A204.1 (cell line): ENCODE data around the gene GABRR3.

ENCODE experiments used
- FAIRE-seq: peaks from 2 replicates; lab custom pipeline; 2012; peaks lifted over from hg19 to GRCh38; lab: Jason Lieb, UNC

The GABRR3 gene

DNA sequence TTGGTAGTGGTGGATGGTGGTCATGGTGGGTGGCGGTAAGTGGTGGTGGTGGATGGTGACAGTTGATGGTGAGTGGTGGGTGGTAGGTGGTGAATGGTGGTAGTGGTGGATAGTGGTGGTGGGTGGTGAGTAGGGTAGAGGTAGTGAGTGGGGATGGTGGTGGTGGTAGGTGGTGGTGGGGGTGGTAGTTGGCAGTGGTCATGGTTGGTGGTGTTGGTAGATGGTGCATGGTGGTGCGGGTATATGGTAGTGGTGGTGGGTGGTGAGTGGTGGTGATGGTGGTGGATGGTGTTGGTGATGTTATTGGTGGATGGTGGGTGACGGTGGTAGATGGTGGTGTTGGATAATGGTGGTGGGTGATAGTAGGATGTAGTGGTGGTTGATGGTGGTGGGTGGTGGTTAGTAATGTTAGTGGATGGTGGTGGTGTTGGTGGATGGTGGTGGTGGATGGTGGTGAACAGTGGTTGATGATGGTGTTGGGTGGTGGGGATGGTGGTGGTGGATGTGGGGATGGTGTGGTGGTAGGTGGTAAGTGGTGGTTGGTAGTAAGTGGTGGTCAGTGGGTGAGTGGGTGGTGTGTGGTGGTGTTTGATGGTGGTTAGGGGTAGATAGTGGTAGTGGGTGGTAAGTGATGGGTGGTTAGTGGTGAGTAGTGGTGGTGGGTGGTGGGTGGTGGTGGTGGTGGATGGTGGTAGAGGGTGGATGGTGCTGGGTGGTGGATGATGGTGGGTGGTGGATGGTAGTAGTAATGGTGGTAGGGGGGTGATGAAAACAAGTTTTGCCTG lies 46.1 kb downstream of the GABRR3 start:
- FAIRE-seq = no peak

DNA sequence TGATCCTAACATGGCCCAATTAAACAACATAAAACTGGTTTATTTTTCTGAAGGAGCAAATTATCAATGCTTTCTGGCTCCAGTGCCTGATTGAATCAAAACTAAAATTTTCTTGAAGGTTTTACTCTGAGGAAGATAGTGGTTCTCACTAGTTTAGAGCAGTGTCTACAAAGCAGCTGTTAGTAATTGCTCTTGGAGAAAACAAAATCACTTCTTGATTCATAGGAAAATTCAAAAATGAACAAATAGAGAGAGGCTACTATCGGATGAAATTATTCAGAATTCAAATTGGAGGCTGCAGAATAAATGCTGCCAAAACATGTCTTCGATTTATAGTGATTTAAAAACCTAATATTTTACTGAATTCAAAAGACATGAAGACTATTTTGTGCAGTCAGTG lies 47.8 kb downstream of the GABRR3 start:
- no peak for FAIRE-seq

- no peak for FAIRE-seq
These were observed 51.1 kb downstream of the GABRR3 start for GRCh38 chr3:97983933-97984491.

- no peak for FAIRE-seq
These were observed 53.2 kb downstream of the GABRR3 start for GRCh38 chr3:97981886-97982285.

DNA sequence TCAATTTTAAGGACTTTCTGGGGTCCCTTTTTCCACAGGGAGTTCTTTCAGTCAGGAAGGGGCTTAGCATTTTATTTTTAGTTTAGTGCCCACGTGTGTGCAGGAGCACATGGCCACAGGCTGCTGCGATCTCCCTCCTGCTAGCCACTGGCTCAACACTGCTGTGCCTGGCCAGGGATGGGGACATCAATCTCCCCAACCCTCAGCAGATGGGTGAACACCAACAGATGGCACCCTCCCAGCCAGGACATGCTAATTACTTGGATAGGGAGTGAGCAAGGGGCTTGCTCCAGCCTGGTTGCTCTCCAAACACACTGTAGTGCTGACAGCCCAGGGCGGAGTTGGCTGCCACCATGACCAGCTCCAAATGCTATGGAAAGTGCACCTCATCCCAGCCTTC lies 55.5 kb downstream of the GABRR3 start:
- no peak for FAIRE-seq

DNA sequence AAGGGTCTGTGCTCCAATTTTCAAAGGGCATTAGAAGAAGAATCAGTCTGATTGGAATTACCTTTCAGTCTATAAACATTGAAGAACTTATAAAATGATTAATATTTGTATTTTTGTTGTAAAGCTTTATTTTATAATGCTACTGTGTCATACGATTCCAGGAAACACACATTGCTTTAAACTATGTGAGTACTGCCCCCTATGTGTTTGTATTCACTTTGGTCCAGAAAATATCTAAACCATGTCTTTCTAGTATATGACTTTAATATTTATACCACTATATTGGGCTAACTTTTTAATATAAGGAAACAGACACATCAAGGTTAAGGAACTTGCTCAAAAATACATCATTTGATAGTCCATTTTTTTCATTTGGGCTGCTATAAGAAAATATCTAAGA lies 59.6 kb downstream of the GABRR3 start:
- no peak for FAIRE-seq

GRCh38 chr3:97974996-97975395 lies 60.1 kb downstream of the GABRR3 start:
- no peak for FAIRE-seq

GRCh38 chr3:97972976-97973375 lies 62.1 kb downstream of the GABRR3 start:
- FAIRE-seq = no peak

DNA sequence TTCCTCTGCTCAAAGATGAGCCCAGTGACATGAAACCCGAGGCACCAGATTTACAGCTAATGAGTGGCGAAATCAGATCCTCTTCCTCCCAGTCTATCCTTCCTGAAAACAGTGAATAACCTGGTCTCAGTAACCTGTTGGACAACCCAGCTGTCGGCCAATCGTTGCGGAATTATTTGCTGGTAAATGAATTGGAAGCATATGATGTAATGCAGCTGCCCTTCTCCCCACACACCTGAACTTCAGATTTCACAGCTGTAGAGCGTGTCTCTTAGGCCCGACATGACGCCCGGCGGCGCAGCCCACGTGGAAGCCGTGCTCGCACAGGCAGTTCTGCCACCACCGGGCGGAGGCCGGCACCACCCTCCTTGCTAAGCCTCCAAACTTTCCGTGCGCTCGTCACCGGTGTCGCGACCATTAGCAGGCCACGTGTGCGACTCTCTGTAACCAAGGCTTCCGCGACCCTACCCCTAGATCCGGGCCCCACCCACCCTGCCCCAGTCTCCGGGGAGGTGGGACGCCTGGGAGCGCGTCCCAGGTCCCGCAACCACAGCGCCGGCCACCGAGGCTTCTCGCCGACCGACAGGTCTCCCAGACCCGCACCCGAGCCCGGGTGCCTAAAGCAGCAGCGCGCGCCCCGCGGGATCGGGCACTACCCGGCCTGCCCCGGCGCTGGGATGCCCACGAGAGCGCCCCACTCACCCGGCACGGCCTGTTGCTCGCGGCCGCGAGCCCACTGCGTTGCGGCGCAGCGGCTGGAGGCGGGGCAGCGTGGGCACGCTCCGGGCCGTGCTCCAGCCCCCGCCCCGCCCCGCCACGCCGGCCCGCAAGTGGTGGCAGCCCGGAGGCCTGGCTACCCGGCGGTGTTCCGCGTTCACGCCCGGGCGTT lies 63.2 kb downstream of the GABRR3 start, which contains the start of gene RIOX2:
TSS of gene RIOX2 (minus strand) at position 753 of the 889 bp plus-strand sequence. CDS start 4,838 bp downstream, outside the sequence.
- no peak for FAIRE-seq

- FAIRE-seq = no peak
These were observed 64.0 kb downstream of the GABRR3 start for GRCh38 chr3:97970956-97971620.

GRCh38 chr3:97970156-97970555 lies 65.0 kb downstream of the GABRR3 start:
- no peak for FAIRE-seq

DNA sequence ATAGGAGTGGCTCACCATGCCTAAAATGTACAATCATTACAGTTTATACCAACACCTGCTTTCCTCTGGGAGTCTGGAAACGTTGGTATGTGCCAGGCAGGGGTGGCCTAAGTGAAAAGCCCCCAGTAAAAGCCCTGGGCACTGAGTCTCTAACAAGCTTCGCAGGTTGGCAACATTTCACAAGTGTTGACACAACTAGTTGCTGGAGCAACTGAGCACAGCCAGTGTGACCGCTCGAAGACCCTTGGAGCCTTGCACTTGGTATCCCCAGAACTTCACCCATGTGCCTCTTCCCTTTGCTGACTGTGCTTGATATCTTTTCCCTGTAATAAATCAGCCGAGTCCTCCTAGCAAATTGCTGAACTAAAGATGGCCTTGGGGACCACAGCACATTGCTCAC lies 65.6 kb downstream of the GABRR3 start:
- FAIRE-seq = no peak

DNA sequence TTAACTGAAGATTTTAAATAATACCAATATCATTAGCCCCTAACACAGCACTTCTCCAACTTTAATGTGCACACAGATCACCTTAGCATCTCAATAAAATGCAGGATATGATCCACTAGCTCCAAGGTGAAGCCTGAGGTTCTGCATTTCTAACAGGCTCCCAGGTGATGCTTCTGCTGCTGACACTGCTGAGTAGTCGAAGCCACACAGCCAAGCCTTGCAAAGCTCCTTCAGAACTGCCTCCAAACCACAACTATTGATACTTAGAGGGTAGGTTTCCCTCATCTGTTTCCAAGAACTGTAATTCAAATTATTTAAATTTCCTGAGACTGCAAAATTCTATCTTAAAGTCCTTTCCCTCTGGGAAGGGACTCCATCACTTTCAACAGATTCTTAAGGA lies 66.7 kb downstream of the GABRR3 start:
- FAIRE-seq = no peak

DNA sequence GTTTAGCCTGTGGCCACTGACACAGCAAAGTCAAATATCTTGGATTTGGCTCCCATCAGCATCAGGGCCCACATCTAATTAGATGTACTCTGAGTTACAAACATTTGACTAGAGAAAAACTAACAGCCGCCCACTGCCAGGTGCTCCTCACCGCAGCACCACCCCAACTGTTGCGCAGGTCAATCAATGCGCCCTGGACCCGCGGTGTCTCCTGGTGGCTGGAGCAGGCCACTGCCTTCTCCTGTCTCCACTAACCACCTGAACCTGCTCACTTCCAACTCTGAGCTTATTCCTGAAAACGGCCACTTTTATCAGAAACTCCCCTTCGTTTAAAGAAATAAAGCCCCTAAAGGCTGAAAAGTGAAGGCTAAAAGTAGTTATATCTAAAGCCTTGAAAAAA lies 67.1 kb downstream of the GABRR3 start:
- FAIRE-seq = no peak

DNA sequence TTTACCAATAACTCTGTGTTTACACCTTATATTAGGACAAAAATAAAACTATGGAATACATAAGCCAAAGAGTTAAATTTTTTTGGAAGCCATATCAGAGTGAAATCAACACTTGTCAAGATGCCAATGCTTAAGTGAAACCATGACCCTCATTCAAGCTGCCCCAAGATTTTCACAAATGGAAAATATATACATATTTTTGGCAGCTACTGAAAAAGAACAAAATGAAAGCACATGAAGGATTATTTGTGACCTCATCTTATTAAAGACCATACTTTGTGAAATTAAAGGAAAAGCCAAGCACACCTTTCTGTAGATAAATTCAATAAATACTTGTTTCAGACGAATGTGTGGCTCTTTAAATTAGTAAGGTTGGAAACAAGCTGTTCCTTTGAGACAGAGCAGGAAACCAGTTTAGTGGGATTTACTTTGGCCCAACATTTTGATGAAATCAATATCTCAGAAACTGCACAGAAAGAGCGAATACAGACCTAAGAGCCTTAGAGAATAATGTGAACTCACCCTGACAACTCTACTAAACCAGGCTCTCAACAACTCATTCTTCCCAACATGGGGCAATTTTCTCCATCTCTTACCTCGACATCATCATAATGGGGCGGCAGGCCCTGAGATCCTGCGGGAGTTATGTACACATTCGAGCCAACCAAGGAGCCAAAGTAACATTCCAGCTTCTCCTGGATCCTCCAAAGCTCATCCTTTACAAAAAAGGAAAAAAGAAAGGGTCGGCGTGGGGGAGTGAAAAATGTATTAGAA lies 73.9 kb downstream of the GABRR3 start:
- no peak for FAIRE-seq

DNA sequence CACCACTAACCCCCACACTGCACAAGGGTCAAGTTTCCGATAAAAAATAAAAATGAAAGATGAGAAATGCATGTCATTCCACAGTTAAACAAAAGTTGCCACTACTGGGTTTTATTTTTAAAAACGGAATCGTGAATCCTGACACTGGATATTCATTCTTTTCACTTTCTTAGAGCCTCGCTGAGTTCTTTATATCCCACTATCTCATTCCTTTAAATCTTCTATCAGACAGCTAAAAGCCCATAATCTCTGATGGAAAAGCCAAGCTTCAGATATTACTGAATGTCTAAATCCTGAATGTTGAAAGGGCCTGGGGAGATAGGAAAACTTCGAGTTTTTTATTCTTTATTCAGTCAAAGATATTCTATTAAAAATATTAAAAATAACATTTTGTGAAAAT lies 74.6 kb downstream of the GABRR3 start:
- no peak for FAIRE-seq

DNA sequence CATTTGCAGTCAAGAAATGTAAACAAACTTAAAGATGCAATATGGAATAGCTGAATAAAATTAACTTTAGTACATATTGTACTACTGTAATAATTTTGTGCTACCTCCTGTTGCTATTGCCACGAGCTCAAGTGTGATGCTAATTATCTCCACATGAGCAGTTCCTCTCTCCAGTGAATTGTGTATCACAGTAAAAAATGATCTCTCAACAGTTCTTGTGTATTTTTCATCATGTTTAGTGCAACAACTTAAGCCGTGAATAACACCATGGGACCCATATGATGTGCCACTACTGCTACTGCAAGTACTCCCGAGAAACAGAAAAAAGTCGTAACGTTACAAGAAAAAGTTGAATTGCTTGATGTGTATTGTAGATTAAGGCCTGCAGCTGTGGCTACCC lies 75.2 kb downstream of the GABRR3 start:
- FAIRE-seq = no peak

GRCh38 chr3:97958796-97959195 lies 76.3 kb downstream of the GABRR3 start:
- no peak for FAIRE-seq

DNA sequence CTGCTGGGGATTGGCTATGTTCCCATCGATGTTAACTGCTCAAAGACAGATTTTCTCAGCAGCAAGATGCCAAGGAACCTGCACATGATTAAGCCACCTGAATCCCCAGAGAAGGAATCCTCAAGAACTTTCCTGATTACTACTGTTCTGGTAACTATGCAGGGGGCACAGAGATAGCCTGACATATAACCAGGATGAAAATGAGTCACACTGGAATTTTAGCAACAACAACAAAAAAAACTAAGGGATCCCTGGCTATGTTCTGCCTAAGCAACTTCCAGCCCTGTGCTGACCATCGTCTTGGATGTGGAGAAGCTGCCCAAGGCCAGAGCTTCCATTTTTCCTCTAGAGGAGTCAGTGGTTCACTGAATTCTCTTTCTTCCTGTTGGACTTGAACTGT lies 76.7 kb downstream of the GABRR3 start:
- FAIRE-seq = no peak

DNA sequence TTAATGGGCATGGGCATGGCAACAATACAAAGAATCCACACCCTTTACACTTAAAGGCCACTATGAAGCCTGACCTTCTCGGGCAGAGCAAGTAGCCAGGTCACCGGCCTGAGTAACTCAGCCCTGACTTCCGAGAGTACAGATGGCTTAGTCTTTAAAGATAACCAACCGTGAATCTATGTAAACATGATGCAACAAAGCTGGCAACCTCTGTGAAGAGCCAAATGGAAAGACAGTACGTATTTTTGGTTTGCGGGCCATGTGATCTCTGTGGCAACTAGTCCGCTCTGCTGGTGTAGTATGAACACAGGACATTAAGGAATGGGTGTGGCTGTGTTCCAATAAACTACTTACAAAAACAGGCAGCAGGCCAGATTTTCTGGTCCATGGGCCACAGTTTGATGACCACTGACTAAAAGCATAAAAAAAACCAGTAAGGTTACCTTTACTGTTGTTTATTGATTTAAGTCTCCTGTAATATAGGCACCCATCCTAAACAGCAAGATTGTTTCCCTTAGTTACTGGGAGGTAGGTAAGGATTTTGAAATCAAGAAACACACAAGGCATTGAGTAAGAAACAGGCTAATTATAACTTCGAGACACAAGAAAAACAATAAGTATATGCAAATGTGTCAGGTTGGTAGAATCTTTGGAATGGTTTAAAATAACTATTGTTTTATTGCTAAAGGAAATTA lies 77.4 kb downstream of the GABRR3 start:
- FAIRE-seq = no peak

DNA sequence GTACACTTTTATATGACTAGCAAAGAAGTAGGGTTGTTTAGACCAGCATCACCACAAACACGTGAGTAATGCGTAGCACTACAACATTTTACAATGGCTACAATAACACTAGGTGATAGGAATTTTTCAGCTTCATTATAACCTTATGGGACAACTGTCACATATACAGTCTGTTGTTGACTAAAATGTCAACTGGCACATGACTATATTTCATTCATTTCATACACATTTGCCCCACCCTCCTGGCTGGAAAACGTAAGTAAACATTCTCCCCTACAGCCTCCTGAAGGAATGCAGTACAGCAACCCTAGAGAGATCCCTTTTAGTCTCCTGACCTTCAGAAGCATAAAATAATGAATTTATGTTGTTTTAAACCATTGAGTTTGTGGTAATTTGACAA lies 79.1 kb downstream of the GABRR3 start:
- no peak for FAIRE-seq
